HG03095 (cell line): ENCODE measurements around the gene MEAF6.
"Not testable (repeated sequence)": the region's sequence is repeated elsewhere in the genome, so short reads cannot be mapped to it uniquely, and the experiment has no call there.

Source experiments
- ATAC-seq: cut with Tn5 transposase; IDR thresholded peaks from one replicate; pipeline ENCODE4 v1.9.1; 2021; ENCODE audit warnings: moderate library complexity; ENCODE audit not compliant: unreplicated experiment

The MEAF6 gene

GRCh38 chr1:37532418-37533156 lies 18.0 kb upstream of the MEAF6 start:
- not testable (repeated sequence) for ATAC-seq

GRCh38 chr1:37529888-37530287 lies 15.3 kb upstream of the MEAF6 start:
- not testable (repeated sequence) for ATAC-seq

- no peak for ATAC-seq
These were observed 5.0 kb upstream of the MEAF6 start for GRCh38 chr1:37519613-37520012.

GRCh38 chr1:37518929-37519328 lies 4.4 kb upstream of the MEAF6 start:
- not testable (repeated sequence) for ATAC-seq

- ATAC-seq = not testable (repeated sequence)
These were observed 3.7 kb upstream of the MEAF6 start for GRCh38 chr1:37518241-37518640.

GRCh38 chr1:37517569-37517968 lies 3.0 kb upstream of the MEAF6 start:
- ATAC-seq = no peak

- no peak for ATAC-seq
These were observed 844 bp upstream of the MEAF6 start for GRCh38 chr1:37515185-37516034.

- ATAC-seq = no peak
These were observed 694 bp downstream of the MEAF6 start for GRCh38 chr1:37513795-37514349.

GRCh38 chr1:37509181-37509580 lies 5.4 kb downstream of the MEAF6 start:
- no peak for ATAC-seq

- ATAC-seq = no peak
These were observed 7.8 kb downstream of the MEAF6 start for GRCh38 chr1:37506740-37507139.

GRCh38 chr1:37502791-37503190 lies 11.8 kb downstream of the MEAF6 start:
- ATAC-seq = not testable (repeated sequence)

- ATAC-seq = no peak
These were observed 12.5 kb downstream of the MEAF6 start for GRCh38 chr1:37502104-37502503.

- ATAC-seq = no peak
These were observed 12.9 kb downstream of the MEAF6 start for GRCh38 chr1:37501661-37502060.

GRCh38 chr1:37498872-37499617 lies 15.5 kb downstream of the MEAF6 start:
- no peak for ATAC-seq

- no peak for ATAC-seq
These were observed 16.7 kb downstream of the MEAF6 start for GRCh38 chr1:37497832-37498231.

- ATAC-seq = no peak
These were observed 18.7 kb downstream of the MEAF6 start for GRCh38 chr1:37495875-37496274.

GRCh38 chr1:37493336-37494098 lies 21.0 kb downstream of the MEAF6 start:
- no peak for ATAC-seq

GRCh38 chr1:37487619-37487984 lies 27.0 kb downstream of the MEAF6 start:
- ATAC-seq = no peak

GRCh38 chr1:37486680-37487618 lies 27.6 kb downstream of the MEAF6 start:
- ATAC-seq = no peak
